Kidney tubule cell (primary cell): ENCODE measurements around the gene WDR86.

Experiments
- DNase-seq: peaks from one replicate; pipeline ENCODE4 v3.0.0-alpha.2; 2018; ENCODE audit warnings: low spot score

WDR86 gene

DNA sequence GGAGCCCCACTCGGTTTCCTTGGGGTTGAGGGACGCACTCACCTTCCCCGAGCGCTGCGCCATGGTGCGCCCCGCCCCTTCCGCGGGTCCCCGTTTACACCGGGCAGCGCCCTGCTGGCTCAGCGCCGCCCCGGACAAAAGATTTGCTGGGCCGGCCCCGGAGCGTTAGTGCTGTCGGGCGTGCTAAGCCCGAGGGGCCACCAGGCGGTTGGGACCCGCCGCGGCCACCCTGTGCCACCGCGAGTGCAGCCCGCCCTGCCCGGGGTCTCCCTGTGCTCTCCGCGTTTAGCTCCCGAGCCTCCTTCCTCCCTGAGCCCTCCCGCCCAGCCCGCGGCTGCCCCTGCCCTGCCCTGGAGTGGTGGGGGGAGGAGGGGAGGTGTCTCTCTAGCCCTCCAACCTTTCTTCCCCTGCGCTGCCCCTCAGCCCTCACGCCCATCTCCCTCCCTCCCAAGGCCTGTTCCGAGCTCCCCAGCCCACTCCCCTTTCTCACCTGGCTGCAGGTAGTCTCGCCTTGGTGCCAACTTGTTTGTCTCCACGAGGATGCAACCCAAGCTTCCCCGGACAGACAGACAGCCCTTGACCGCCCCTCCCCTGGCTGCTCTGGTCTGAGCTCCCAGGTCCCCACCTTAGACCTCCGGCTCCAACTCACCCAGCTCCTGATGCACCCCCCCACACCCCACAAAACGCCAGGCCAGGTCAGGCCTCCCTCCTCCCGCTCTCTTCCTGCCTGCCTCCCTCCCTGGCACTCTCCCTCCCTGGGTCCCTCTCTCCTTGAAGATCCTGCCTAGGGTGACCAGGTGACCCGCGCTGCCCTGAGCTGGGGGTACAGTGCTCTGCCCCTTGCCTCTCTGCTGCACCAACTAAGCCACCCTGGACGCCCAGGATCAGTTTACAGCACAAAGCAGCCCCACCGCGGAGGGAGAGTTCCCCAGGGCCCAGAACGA lies 30.3 kb upstream of the WDR86 start, which contains the start of gene CRYGN:
CRYGN (minus strand) TSS at position 287 of the 944 bp plus-strand sequence; CDS start at position 63, 224 bp downstream.
- DNase-seq = no peak

DNA sequence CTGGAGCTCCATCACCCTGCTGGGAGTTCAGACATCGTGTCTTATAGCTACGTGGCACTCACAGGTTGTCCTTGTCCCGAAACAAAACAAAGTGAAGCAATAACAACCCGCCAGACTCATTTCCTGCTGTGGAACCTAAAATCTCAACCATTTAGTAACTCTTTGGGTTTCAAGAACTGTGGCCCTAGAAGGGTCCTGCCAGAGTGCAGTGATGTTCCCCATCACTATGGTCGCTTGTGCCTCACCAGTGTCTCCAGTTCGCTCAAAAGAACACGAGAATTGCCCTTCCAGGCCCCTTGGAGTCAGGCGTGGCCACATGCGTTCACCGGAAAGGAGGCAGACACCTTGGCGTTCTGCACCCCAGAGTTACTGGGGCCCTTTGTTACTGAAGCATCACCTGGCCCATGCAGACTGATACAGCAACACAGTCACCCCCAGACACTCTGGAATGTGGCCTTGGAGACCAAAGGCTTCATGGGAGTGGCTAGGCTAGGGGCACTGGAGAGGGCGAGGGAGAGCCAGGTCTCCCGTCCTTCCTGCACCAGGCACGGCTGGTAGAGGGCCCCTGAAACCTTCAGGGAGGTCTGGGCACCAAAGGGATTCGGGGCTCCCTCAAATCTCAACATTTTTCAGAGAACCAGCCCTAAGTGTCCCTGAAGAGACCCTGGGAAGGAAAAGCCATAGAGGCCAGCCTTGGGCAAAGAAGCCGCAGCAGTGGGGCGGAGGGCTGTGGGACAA lies 29.2 kb upstream of the WDR86 start:
- DNase-seq = no peak

DNA sequence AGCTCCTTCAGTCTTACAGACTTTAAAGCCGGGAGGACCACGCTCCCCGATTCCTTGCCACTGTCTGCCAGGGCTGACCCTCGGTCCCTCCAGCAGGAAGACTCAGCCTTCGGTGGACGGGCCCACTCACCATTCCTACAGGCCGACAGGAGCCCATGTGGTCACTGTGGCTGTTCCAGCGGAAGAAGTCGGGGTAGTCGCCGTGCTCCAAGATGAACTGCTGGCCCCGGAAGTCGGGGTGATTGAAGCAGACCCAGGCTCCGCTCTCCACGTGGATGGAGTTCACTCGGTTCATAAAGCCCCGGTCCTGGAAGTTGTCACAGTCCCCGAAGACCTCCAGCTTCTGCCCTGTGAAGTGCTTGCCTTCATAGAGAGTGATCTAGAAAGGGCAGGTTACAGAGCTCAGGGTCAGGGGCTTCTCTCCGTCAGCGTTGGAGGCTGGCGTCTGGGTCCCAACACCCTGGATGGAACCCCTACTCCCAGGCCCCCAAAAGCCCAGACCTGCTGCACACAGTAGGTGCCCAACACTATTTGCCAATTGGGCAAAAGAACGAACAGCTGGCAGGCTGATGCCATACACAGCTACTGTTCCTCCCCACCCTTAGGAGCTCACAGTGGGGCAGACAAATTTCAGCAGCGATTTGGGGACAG lies 28.2 kb upstream of the WDR86 start:
- DNase-seq = no peak

DNA sequence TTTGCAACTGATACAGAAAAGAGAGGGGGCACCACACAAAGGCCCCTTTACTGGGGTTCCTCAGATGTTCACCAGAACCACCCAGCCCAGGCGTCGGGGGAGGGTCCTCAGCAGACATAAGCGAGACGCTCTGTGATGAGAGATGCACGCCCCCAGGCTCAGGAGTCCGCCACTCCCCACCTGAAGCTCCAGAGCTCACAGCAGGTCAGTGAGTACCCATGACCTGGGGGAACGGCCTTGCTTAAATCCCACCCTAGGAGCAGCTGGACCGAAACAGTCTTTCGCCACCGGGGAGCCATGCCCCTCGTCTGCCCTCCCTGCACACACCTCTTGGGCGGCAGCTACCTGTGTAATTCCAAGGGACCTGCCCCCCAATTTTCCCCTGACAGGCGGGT lies 27.3 kb upstream of the WDR86 start:
- no peak for DNase-seq

DNA sequence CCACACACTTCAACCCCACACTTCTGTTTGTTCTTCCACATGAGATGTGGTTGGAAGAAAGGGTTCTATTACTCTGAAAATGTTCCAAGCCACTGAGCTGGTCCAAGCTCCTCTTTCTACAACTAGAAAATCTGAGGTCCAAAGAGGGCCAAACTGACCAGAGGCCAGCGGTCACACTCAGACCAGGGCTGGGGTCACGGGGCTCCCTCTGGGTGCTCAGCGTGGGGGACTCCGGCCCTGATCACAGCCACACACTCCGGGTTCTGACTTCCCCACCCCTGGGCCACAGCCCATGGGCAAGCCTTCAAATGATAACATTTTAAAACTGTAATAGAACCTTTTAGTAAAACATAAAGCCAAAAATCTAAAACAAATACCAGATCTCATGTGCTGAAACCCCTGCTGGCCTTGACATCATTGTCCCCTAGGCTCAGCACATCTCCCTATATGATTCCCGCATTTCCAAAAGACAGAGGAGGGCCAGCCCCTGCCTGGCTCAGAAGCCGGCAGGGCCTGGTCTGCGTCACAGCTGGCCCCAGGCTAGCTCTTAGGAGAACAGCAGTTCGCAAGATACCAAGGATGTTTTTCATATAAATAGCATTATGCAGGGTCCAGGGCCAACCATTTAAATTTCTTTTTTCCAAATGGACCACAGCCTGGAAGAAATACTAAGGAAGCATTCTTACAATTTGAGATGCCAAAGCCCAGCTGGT lies 26.8 kb upstream of the WDR86 start:
- no peak for DNase-seq

DNA sequence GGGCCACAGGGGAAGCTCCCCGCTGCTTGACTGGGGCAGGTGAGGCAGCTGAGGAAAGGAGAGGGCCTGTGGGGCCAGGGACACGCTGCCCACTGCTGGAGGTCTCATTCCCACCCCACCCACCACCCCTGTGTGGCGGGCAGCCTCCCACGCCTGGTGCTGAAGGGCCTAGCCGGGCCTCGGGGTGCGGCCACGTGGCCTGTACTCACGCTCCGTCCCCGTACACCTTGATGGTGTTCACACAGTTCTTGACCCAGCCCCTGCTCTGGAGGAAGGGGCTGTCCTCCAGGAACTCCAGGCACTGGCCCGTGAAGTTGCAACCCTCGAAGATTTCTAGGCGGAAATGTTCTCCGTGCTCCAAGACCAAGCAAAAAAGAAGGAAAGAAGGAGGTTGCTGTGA lies 26.1 kb upstream of the WDR86 start:
- no peak for DNase-seq

DNA sequence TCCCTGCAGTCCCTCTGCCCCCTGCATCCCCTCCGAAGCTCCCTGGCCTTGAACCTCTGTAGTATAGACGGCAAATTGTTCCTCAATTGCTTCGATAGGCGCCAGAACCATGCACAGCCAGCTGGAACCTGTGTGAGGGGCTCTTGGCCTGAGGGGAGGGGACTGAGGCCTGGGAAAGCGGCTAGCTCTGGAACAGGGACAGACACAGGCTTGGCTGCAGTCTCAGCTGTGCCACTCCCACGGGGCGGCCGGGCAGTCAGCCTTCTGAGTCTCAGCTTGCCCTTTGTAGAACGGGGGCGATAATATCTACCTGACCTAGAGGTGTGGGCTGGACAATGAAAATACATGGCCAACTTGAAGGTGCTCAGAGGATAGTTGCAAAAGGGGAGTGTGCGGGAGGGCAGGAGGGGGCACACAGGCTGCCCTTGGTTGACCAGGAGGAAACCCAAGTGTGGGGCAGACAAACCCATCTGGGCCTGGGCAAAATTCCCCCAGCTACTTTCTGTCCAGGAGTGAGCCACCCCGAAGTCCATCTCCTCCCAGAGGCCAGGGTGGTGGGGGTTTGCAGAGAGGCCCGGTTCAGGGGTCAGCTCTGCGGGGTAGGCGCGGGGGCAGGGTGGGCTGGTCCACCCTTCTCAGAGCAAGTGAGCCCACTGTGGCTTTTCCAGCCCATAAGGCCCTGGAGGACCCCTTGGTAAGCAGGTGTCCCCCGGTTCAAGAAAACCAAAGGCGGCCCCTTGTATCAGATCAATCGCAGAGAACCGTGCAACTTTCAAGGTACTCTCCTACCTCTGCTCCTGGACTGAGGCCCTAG lies 25.5 kb upstream of the WDR86 start:
- no peak for DNase-seq

DNA sequence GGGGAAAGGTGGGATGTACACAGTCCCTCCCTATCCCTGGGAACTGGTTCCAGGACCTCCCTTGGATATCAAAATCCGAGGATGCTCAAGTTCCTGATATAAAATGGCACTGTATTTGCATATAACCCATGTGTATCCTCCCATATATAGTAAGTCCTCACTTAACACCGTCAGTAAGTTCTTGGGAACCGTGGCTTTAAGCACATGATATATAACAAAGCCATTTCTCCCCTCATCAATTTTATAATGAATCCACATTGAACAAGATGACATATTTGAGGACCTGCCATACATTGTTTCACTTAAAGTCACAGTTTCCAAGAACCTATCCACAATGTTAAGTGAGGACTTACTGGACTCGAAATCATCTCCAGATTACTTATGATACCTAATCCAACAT lies 24.7 kb upstream of the WDR86 start:
- DNase-seq = no peak

DNA sequence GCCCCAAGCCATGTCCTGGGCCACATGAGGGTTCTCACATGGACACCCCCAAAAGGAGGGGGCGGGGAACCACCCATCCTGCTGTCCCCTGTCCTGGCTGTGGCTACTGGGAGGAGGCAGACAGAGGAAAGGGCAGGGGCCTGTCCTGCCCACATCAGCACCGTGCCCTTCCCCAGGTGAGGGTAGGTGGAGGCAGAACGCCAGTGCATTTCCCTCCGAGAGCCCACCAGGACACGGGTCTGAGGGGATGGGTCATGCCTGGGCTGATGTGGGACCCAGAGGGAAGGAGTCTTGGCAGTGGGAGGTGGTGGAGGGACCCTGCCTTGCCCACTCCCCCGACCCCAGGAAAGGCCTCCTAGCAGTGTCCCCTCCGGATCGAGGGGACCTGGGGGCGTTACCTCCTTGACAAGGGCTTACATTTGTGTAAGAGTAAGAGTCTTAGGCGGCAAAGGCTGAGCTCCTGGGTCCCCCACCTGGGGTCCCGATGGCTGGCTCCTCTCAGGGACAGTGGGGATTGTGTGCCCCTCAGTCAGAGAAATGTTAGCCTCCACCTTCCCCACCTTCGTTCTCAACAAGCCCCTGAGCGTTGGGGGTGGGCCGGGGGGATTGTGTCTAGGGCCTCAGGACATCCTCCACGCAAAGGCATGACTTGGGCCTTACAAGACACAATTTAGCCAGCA lies 24.0 kb upstream of the WDR86 start:
- DNase-seq = no peak

DNA sequence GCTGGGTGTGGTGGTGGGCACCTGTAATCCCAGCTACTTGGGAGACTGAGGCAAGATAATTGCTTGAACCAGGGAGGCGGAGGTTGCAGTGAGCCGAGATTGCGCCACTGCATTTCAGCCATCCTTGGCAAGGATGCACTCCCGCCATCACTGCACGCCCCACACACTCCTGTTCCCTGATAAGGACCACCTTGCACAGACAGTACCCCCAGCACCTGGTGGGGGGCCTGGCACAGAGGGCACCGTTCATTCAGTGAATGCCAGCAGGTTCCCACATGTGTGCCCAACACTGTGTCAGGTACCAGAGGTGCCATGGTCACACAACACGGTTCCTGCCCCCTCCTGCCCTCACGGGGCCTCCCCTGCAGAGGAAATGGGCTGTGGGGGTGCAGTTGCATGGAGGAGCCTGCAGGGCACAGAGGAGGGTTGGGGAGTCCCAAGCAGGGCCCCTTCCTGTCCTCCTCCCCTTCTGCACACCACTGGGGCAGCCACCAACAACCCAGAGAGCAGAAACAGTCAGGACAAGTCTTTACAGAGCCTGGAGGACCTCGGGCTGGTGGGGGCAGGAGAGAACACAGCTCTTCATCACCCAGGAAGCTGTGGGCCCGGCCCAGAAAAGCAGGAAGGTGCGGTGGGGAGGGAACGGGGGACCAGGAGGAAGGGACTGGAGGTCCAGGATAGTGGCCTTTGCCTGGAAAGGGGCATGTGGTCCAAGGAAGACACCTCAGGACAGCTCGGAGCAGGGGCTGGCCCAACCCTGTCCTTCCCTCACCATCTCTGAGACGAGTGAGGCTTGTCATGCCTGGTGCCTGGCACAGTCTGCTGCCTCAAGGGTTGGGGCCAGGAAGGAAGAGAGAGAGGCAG lies 23.1 kb upstream of the WDR86 start:
- DNase-seq = no peak

DNA sequence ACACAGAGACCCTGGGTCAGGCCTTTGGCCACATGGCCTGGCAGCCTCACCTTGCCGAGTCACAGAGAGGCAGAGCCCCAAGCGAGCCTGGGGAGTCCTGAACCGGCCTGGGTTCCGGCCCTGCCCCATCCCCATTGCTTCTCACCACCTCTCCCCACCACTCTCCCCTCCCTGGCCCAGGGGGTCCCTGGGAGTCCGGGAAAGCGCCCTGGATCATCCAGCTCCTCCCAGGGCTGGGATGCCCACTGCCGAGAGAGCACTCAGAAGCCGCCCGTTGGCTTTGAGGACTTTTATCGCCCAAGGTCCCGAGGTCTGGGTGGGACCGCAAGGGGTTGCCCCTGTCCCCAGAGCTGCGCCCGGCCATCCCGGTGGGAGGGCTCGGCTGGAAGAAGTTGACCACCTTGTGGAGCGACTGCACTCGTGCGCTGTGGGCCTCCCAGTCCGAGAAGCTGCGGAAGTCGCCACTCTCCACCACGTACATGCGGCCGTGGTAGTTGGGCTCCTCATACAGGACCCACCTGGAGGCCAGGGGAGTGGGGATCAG lies 22.0 kb upstream of the WDR86 start:
- no peak for DNase-seq

DNA sequence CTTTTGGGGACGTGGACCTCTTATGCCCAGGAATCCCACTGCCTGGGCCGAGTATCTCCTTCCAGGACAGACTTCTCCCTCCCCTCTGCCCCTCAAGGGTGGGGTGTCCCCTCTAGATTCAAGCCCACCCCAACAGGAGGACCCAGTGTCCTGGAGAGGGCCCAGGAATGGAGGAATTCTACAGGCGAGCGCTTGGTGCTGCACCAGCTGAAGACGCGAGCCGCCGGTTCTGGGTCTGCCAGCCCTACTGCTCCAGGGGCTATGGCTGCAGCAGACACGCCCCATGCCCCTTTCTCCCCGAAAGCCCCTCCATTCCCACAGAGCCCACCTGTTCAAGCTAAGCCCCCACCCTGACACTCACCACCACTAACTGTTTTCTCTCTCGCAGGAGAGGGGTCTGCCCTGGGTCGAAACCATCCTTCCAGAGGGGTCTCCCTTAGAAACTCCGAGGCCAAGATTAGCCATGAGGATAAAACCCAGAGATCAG lies 21.5 kb upstream of the WDR86 start:
- no peak for DNase-seq

DNA sequence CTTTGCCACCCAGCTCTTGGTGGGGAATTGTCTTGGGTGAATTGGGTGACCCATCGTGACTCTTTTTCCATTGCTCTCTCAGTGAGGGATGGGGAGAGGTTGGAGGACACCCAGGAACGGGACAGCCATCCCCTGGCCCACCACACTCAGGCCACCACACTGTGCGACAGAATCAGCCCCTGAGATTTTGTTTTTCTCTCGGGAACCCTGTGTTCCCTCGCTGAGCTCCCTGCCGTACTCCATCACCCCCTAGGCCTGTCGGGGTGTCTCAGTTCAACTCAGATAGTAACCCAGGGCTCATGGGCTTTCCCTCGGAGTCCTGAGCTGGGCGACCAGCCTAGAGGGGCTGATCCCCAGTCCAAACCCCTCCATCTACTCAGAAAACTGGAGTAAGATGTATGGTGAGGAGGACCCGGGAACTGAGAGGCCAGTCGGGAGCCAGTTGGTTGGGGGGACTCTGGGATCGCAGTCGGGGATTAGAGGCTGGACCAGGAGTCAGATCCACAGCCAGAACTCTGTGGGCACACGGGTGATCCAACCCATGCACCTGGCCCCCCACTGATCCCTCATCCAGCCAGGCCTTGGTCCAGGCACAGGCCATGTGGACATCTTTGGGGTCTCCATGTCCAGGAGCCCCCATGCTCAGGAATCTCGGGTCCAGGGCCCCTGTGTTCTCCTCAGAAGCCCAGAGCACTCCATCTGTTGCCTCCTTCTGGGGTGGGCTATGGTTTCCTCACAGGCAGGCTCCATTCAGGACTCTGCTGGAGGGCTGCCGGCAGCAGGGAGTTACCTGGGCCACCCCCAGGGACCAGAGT lies 20.8 kb upstream of the WDR86 start:
- no peak for DNase-seq

DNA sequence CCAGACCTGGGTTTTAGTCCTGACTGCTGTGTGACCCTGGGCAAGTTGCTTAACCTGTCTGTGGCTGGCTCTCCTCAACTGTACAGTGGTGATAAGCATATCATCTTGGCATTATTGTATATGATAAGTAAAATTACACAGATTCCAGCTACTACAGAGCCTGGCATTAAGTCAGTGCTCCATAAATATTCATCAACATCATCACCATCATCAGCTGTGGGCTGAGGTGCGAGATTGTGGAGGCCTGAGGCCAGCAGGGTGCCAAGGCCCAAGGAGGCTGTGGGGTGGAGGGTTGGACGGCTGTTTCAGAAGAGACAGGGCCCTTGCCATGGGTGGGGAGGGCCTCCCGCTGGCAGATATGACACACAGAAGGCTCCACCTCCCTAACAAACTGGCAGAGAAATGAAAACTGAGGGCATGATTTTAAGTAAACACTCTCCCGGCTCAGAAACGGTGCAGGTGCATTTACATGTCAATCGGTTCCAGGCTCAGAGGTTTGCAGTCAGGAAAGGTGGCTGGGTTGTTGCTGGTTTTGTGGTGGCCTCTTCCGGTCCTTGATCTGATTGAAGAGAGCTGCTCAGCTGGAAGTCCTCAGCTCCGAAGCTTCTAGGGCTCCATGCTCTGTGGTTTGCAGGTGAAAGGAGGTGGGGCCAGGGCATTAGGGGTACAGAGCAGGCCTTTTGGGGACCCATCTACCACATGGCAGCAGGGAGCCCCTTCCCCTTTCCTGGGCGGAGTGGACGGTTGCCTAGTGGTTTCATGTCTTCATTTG lies 19.9 kb upstream of the WDR86 start:
- DNase-seq = no peak

DNA sequence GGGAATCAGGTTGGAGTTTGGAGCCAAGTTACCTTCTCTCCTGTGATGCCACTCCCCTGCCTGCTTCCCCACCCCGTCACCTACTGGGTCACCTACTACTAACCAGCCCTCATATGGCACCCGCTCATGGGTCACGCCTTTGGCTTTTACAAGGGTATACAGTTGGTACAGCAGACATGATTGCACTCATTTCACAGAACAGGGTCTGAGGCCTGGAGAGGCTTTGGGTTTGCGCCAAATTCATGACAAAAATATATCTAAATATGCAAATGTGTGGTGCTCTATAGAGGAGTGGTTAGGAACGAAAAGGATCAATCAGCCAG lies 19.4 kb upstream of the WDR86 start:
- no peak for DNase-seq

DNA sequence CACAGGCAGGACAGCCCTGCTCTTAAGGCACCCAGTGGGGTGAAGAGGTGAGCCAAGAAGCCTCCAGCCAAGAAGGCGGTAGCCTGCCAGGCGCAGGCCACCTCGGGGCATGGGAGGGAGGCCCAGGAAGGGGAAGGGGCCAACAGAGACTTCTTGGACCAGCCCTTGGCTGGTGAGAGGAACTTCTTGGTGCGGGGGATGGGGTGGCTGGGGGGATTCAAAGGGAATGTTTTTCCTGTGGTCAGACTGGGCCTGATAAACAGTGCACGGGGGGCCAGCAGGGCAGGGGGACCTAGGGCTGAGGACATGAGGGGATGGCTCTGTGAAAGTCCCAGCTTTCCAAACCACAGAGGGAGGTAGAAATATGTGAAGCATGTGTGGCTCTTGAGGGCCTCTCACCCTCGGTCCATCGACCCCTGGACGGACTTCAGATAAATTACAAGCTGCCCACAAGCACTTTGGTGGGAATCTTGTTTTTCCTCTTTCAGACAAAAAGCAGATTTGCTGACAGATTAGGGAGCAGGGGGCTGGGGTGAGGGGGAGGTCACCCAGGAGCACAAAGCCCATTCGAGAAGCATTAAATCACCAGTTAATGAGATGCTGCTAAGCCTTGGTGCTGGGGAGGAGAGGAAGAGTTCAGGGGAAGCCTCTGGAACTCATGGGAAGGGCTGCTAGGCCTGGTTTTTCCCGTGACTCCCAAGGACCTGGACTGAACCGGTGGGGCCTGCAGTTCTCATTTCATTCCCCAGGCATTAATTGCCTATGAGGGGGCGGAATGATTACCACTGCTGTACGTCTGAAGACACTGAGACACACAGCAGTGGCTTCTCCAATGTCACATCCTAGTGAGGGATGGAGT lies 18.8 kb upstream of the WDR86 start:
- no peak for DNase-seq
